ENCODE data around the gene LRRC28. TPM values are rescaled to one million over a fixed set of nuclear protein-coding genes. Genes with fewer than 3 reads are reported as not detected.

The LRRC28 gene
- total RNA-seq, 4 donors from 2014 or later, result 56.5 to 82.7 (median 64.2) TPM

- Histone ChIP-seq H3K9me3 (no peaks in the 10 kb centered on the region), H3K4me1 (peaks cover 18 to 38% (median 26%) of the 10 kb centered on the region in 4 donors), H3K36me3 (no peaks in the 10 kb centered on the region), H3K27ac (peak overlapping the region; percentile 17 to 87 (median 75)), H3K27me3 (no peaks in the 10 kb centered on the region), H3K4me3 (no peak overlapping the region)
- 38% methylated on average over 11 of the region's 14 CpGs; no CpG with 5 or more reads in 1 of the 2 donors for WGBS, 2 donors (ENCODE audit: low coverage in 1 of 2)
- TF ChIP-seq POLR2AphosphoS5 (IDR thresholded peaks at IDR 0.05) (no peak), POLR2A (IDR thresholded peaks at IDR 0.05) (no peak), EP300 (IDR thresholded peaks at IDR 0.05; ENCODE audit: low read depth) (no peak)
- TF ChIP-seq, protein P1, sequence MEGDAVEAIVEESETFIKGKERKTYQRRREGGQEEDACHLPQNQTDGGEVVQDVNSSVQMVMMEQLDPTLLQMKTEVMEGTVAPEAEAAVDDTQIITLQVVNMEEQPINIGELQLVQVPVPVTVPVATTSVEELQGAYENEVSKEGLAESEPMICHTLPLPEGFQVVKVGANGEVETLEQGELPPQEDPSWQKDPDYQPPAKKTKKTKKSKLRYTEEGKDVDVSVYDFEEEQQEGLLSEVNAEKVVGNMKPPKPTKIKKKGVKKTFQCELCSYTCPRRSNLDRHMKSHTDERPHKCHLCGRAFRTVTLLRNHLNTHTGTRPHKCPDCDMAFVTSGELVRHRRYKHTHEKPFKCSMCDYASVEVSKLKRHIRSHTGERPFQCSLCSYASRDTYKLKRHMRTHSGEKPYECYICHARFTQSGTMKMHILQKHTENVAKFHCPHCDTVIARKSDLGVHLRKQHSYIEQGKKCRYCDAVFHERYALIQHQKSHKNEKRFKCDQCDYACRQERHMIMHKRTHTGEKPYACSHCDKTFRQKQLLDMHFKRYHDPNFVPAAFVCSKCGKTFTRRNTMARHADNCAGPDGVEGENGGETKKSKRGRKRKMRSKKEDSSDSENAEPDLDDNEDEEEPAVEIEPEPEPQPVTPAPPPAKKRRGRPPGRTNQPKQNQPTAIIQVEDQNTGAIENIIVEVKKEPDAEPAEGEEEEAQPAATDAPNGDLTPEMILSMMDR (IDR thresholded peaks at IDR 0.05), result no peak
- DNase-seq, result peak; percentile 72
- intact Hi-C loops (cut with DNase I; ENCODE audit: low total_unique reads), result no loop called here
- in situ Hi-C loops (cut with MboI; ENCODE audit: low pct_ligation_motif_present in 1 of 4, low pct_unique_long_range_greater_than_20kb in 1 of 4, low sequenced_read_pairs in 3 of 4), result no loop called here
Observed at GRCh38 chr15:99433026-99433756, 181.9 kb downstream of the LRRC28 start.

DNA sequence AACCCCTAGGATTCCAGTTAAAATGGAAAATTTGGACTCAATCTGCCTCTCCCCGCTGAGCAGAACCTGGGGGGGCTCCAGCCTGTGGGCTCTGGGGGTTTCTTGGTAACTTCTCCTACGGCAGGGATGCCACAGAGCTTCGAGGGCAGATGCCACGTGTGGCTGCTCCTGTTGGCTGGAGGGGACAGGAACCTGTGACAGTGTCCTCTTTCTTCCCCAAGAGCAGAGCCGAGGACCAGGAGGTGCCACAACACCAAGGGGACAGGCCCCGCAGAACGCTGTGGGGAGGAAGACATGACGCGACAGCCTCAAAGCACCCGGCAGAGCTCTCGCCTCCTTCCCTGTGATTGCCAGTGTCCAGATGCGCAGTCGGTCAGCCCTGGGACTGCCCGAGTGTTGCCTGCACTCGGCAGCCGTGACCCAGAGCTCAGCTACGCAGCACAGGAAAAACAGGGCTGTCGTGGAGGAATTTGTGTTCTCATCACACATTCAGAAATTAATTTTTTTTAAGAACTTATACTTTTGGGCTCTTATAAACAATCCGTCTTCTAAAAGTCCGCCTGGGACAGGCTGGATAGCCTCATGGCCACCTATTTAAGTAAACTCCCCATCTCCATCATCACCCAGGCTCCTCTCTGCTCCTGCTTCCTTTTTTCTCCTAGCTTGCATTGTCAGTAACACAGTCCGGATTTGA, 182.6 kb downstream of the LRRC28 start:
- in situ Hi-C loops (cut with MboI; ENCODE audit: low pct_ligation_motif_present in 1 of 4, low pct_unique_long_range_greater_than_20kb in 1 of 4, low sequenced_read_pairs in 3 of 4), result no loop called here
- Histone ChIP-seq H3K27ac (peak overlapping the region in 3 of 4 donors; percentile 70 to 87 (median 80)), H3K27me3 (no peaks in the 10 kb centered on the region), H3K9me3 (no peaks in the 10 kb centered on the region), H3K4me1 (peaks cover 18 to 40% (median 26%) of the 10 kb centered on the region in 4 donors), H3K4me3 (no peak overlapping the region), H3K36me3 (no peaks in the 10 kb centered on the region)
- WGBS, 2 donors (ENCODE audit: low coverage in 1 of 2), result 87 to 100% methylated on average over 1 to 21 of the region's 21 CpGs
- no peak for DNase-seq
- TF ChIP-seq POLR2AphosphoS5 (IDR thresholded peaks at IDR 0.05), result no peak
- no peak for TF ChIP-seq EP300 (IDR thresholded peaks at IDR 0.05; ENCODE audit: low read depth)
- TF ChIP-seq, protein P1 (IDR thresholded peaks at IDR 0.05), result no peak
- TF ChIP-seq POLR2A (IDR thresholded peaks at IDR 0.05), result no peak
- intact Hi-C loops (cut with DNase I; ENCODE audit: low total_unique reads), result no loop called here

- intact Hi-C loops (cut with DNase I; ENCODE audit: low total_unique reads), result no loop called here
- Histone ChIP-seq H3K4me1 (peaks cover 18 to 40% (median 26%) of the 10 kb centered on the region in 4 donors), H3K27ac (peak overlapping the region; percentile 70 to 87 (median 78)), H3K4me3 (peak overlapping the region in 1 of 4 donors; percentile 31), H3K27me3 (no peaks in the 10 kb centered on the region), H3K9me3 (no peaks in the 10 kb centered on the region), H3K36me3 (no peaks in the 10 kb centered on the region)
- TF ChIP-seq POLR2A (IDR thresholded peaks at IDR 0.05), result no peak
- TF ChIP-seq EP300 (IDR thresholded peaks at IDR 0.05; ENCODE audit: low read depth), result no peak
- no peak for TF ChIP-seq POLR2AphosphoS5 (IDR thresholded peaks at IDR 0.05)
- TF ChIP-seq, protein P1 (IDR thresholded peaks at IDR 0.05), result no peak
- WGBS, 2 donors (ENCODE audit: low coverage in 1 of 2), result 63 to 80% methylated on average over 3 to 17 of the region's 24 CpGs
- DNase-seq, result no peak
- in situ Hi-C loops (cut with MboI; ENCODE audit: low pct_ligation_motif_present in 1 of 4, low pct_unique_long_range_greater_than_20kb in 1 of 4, low sequenced_read_pairs in 3 of 4), result no loop called here
Observed at GRCh38 chr15:99434506-99435112, 183.3 kb downstream of the LRRC28 start.

DNA sequence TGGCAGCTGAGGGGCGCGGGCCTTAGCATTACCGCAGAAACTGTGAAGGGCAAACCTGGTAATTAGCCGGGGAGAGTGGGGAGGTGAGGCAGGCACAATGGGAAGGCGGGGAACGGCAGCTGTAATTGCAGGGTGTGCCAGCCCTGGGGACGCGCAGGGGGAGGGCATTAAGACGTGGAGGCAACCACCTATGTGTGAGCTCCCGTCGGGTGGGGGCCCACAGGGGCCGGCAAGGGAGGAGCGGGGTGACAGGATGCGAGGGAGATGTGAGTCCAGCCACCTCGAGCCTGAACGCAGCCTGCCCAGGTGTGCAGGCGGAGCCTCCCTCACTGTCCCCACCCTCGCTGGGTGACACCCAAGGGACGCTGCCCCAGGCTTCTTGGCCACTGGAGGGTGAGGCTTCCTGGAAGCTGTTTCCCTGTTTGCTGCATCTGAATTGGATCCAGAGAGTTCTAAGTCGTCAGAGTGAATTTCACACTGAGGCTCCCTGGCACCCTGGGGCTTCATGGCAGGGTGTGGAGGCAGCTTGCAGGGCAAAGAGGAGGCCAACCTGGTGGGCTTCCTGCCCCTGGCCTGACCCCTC, 183.9 kb downstream of the LRRC28 start:
- TF ChIP-seq EP300 (IDR thresholded peaks at IDR 0.05; ENCODE audit: low read depth) (no peak), POLR2AphosphoS5 (IDR thresholded peaks at IDR 0.05) (peak in 2 of 3 donors; percentile 65 to 70), POLR2A (IDR thresholded peaks at IDR 0.05) (peak; percentile 73)
- TF ChIP-seq, protein P1 (IDR thresholded peaks at IDR 0.05), result peak in 2 of 5 experiments; percentile 19 to 44
- in situ Hi-C loops (cut with MboI; ENCODE audit: low pct_ligation_motif_present in 1 of 4, low pct_unique_long_range_greater_than_20kb in 1 of 4, low sequenced_read_pairs in 3 of 4) (no loop called here), intact Hi-C loops (cut with DNase I; ENCODE audit: low total_unique reads) (no loop called here)
- H3K4me1 ChIP-seq, result peaks cover 18 to 40% (median 26%) of the 10 kb centered on the region in 4 donors
- no peaks in the 10 kb centered on the region for H3K9me3 ChIP-seq
- peak overlapping the region in 1 of 4 donors; percentile 31 for H3K4me3 ChIP-seq
- DNase-seq, result peak; percentile 90
- no peaks in the 10 kb centered on the region for H3K27me3 ChIP-seq
- H3K36me3 ChIP-seq, result no peaks in the 10 kb centered on the region
- peak overlapping the region; percentile 70 to 87 (median 78) for H3K27ac ChIP-seq
- WGBS, 2 donors (ENCODE audit: low coverage in 1 of 2), result 43% methylated on average over 20 of the region's 20 CpGs; no CpG with 5 or more reads in 1 of the 2 donors
